Astrocyte of the cerebellum (primary cell): ENCODE measurements around the gene TRMT6.
A peak's percentile ranks its signal among the peaks of the same experiment; 100 is the strongest.

Experiments
- DNase-seq: peaks from one replicate; pipeline ENCODE4 v3.0.0-alpha.2; 2011; ENCODE audit warnings: low read depth
- H3K4me3 ChIP-seq: 2 replicates; pipeline ENCODE4 v1.5.1; 2011; ENCODE audit warnings: mild to moderate bottlenecking, low read depth, low read length, moderate library complexity
- in situ Hi-C: cut with HindIII; loops from 2 replicates; pipeline ENCODE4 v1.10.0; 2017; ENCODE audit warnings: low sequenced_read_pairs
- TF ChIP-seq, protein P1 (sequence below): IDR thresholded peaks from 2 replicates; pipeline ENCODE4 v1.5.1; 2012; ENCODE audit warnings: low read length, low read depth, moderate library complexity, mild to moderate bottlenecking; ENCODE audit errors: missing control alignments

The TRMT6 gene

DNA sequence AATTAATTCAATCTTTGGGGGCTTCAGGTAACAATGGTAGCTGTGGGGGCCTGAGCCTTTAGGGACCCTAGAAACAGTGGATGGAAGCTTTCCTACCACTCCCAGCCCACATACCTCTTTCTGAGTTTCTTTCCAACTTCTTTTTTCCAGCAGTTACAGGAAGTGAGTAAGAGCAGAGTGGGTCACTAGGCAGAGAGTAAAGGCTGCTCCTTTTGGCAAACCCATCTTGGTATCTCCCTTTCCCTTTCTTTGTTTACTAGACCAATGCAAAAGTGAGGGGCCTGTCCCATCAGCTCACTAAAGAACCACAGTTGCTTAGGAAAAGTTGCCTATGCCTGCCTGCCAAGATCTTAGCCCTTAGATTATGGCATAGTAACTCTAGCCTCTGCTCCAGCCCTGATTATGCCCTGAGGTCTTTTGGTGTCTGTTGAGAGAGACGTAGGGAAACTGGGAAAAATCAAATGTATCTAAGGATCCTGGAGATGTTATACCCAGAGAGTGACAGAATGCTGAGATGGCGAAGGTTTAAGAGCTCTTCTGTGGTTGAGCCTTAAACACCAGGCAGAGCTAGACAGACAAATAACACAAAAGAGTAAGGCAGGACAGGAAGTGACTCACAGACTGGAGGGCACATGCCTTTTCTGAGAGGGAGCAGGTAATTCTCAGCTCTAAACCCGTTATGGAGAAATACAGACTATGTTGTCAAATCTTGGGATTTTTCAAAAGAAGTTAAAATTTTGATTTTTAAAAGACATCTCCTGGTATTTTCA lies 31.3 kb downstream of the TRMT6 start:
- in situ Hi-C loops = no loop called here
- TF ChIP-seq, protein P1, sequence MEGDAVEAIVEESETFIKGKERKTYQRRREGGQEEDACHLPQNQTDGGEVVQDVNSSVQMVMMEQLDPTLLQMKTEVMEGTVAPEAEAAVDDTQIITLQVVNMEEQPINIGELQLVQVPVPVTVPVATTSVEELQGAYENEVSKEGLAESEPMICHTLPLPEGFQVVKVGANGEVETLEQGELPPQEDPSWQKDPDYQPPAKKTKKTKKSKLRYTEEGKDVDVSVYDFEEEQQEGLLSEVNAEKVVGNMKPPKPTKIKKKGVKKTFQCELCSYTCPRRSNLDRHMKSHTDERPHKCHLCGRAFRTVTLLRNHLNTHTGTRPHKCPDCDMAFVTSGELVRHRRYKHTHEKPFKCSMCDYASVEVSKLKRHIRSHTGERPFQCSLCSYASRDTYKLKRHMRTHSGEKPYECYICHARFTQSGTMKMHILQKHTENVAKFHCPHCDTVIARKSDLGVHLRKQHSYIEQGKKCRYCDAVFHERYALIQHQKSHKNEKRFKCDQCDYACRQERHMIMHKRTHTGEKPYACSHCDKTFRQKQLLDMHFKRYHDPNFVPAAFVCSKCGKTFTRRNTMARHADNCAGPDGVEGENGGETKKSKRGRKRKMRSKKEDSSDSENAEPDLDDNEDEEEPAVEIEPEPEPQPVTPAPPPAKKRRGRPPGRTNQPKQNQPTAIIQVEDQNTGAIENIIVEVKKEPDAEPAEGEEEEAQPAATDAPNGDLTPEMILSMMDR = no peak
- peak; percentile 15 for DNase-seq
- no peak overlapping the region for H3K4me3 ChIP-seq

DNA sequence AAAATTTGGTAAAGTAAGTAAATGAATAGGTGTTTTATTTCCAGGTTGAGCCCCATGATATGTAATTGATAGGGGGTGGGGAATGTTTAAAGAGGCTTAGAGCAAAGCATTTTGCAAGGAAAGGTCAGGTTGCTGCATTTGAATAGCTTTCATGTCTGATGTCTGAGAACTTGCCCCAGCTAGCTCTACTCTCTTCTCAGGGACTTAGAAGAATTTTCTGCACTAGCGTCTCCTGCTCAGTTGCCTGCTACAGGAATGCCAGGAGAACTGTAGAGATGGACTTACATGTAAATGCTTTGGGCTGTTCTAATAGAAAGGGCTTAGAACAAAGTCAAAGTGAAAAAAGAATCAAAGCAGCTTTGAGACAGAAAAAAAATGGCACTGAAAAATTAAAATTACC lies 35.5 kb downstream of the TRMT6 start:
- in situ Hi-C loops = no loop called here
- H3K4me3 ChIP-seq = no peak overlapping the region
- DNase-seq = no peak
- TF ChIP-seq, protein P1 = no peak

DNA sequence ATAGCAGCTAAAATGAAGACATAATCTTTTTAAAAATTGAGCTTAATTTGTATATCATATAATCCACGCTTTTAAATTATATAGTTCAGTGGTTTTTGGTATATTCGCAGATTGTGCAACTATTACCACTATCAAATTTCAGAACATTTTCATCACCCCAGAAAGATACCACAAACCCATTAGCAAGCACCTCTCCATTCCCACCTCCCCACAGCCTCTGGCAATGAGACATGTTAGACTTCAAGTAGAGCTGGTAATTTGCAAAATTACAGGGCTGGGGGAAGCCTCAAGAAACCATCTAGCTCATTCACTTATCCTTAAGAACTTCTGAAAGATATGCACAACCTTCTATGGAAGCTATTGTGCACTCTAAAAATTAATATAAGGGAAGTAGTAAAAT lies 37.2 kb downstream of the TRMT6 start:
- in situ Hi-C loops = no loop called here
- DNase-seq = no peak
- no peak overlapping the region for H3K4me3 ChIP-seq
- TF ChIP-seq, protein P1 = no peak

DNA sequence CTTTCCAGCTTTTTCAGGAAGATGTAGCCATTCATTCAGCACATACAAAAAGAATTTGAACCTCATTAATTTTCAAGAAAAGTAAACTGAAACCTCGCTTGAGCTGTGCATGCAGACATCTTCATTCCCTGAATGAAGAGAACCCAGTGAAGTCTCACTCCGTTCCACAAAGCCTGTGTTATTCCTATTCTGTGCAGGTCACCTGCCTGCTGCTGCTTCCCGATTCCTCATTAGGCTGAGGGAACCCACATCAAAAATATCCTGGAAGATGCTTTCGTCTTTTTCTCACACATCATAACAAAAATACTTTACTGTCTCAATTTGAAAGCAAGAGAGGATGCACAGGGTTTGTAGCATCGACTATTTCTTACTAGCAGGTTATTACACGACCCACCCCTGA lies 40.1 kb downstream of the TRMT6 start:
- TF ChIP-seq, protein P1 = no peak
- DNase-seq = no peak
- H3K4me3 ChIP-seq = no peak overlapping the region
- in situ Hi-C loops = no loop called here

DNA sequence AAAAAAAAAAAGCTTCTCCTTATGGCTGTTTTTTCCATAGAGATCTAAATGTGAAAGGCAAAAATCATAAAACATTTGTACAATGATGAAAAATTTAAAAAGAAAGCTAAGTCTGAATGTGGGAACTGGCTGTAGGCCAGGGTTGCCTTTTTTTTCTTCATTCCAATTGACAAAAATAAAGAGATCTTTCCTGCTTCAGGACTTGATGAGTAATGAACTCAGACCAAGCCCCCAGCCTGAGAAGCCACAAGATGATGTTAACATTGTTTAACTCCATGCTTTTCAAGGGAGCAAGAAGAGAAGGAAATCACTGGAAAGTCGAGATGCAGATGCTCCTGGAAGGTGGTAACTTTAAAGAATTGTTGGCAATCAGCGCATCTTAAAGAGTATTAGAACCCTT lies 41.4 kb downstream of the TRMT6 start:
- in situ Hi-C loops = no loop called here
- DNase-seq = no peak
- TF ChIP-seq, protein P1 = no peak
- no peak overlapping the region for H3K4me3 ChIP-seq

DNA sequence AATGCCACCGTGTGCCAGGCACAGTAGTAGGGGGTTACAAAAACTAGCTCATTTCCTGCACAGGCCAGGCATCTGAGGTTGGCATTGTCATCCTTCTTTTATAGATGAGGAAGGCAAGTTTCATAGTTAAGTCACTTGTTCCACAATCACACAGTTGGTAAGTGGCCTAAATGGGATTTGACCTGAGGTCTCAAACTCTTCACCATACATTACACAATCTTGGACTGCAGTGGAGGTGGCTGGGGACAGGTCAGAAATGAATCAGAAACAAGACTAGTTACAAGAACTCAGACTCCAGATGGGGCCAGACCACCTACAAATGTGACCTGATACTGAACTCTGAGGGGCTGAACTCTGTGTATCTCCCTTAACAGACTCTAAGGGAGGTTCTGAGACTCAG lies 49.4 kb downstream of the TRMT6 start:
- TF ChIP-seq, protein P1 = no peak
- in situ Hi-C loops = no loop called here

More for the DNA sequence above, 49.4 kb downstream of the TRMT6 start:
- H3K4me3 ChIP-seq = no peak overlapping the region
- DNase-seq = no peak
